ENCODE results near the gene VCL. TPM values are rescaled to one million over a fixed set of nuclear protein-coding genes. Genes with fewer than 3 reads are reported as not detected.

The VCL gene
- polyA plus RNA-seq, 1 of the 3 experiments (the other 2 are of a cell fraction) = 147 TPM

GRCh38 chr10:74117738-74118137, 119.8 kb downstream of the VCL start (continued):
- TF ChIP-seq REST (IDR thresholded peaks at IDR 0.05; ENCODE audit: low read depth, low read length) (no peak), FOXM1 (IDR thresholded peaks at IDR 0.05; ENCODE audit: low read depth) (no peak), SIN3A (IDR thresholded peaks at IDR 0.05; ENCODE audit: borderline replicate concordance, low read depth, low read length) (no peak), CHD2 (IDR thresholded peaks at IDR 0.05; ENCODE audit: low read length, partially characterized antibody) (no peak), EZH2phosphoT487 (IDR thresholded peaks at IDR 0.05; ENCODE audit: borderline replicate concordance, low read depth) (no peak), RFX5 (IDR thresholded peaks at IDR 0.05; ENCODE audit: low read length) (no peak), MAX (IDR thresholded peaks at IDR 0.05; ENCODE audit: low read depth) (no peak), RAD21 (IDR thresholded peaks at IDR 0.05; ENCODE audit: low read length) (no peak), NRF1 (IDR thresholded peaks at IDR 0.05; ENCODE audit: low read depth, low read length) (no peak)

GRCh38 chr10:74118804-74119203, 120.9 kb downstream of the VCL start:
- Histone ChIP-seq H3F3A (replicated peaks; ENCODE audit: insufficient read depth) (peaks cover 77% of the 10 kb centered on the region), H4K20me1 (ENCODE audit: insufficient read depth) (no peaks in the 10 kb centered on the region), H3K36me3 (replicated peaks in 1 of 2; ENCODE audit: control insufficient read depth in 1 of 2, insufficient read depth in 2 of 2, low read length in 1 of 2) (peaks cover 89 to 93% of the 10 kb centered on the region in 2 experiments), H3K4me1 (ENCODE audit: control insufficient read depth in 1 of 2, insufficient read depth in 2 of 2, low read depth in 1 of 2, low read length in 1 of 2) (peaks cover 6 to 19% of the 10 kb centered on the region in 2 experiments; a peak in 2 of 4 replicates), H3K4me2 (no peak overlapping the region), H3K27ac (ENCODE audit: low read depth in 2 of 2, low read length in 1 of 2) (peak overlapping the region; percentile 28 to 48), H3K79me2 (ENCODE audit: insufficient read depth) (peaks cover 10% of the 10 kb centered on the region; the same call in 1 of the 2 replicates), H2AFZ (ENCODE audit: low read depth) (no peak overlapping the region), H3K9me2 (no peaks in the 10 kb centered on the region), H3K9ac (no peak overlapping the region), H3K27me3 (ENCODE audit: insufficient read depth) (no peaks in the 10 kb centered on the region), H3K9me3 (no peaks in the 10 kb centered on the region), H3K4me3 (ENCODE audit: low read depth in 2 of 2, low read length in 1 of 2) (no peak overlapping the region)
- POLR2A ChIA-PET = no interaction called here
- CTCF ChIA-PET = interaction anchor here (0.7 to 1.5 kb wide), 2 partner anchors 16 to 233 kb away, joined by 3 to 8 read pairs; no protein-coding TSS in a partner anchor
- whole genome bisulfite sequencing (ENCODE audit: low lambda C conversion rate) = 61% methylated on average over 3 of the region's 3 CpGs
- no peak for DNase-seq
- TF ChIP-seq EP300 (IDR thresholded peaks at IDR 0.05; ENCODE audit: borderline replicate concordance in 1 of 2, low read depth in 1 of 2, low read length in 1 of 2) (no peak), CTCF (IDR thresholded peaks at IDR 0.05) (no peak), GABPA (IDR thresholded peaks at IDR 0.05; ENCODE audit: low read depth) (no peak), RCOR1 (IDR thresholded peaks at IDR 0.05; ENCODE audit: low read length) (no peak), YY1 (IDR thresholded peaks at IDR 0.05; ENCODE audit: low read depth) (no peak), RAD21 (IDR thresholded peaks at IDR 0.05; ENCODE audit: low read length) (no peak), FOXJ3 (CRISPR knock-in tag; IDR thresholded peaks at IDR 0.05) (no peak), NFIC (IDR thresholded peaks at IDR 0.05; ENCODE audit: borderline replicate concordance) (no peak), USF1 (IDR thresholded peaks at IDR 0.05; ENCODE audit: borderline replicate concordance, low read depth) (no peak), ZBTB33 (IDR thresholded peaks at IDR 0.05; ENCODE audit: borderline replicate concordance, low read depth) (no peak), MEF2A (IDR thresholded peaks at IDR 0.05; ENCODE audit: borderline replicate concordance, low read depth) (no peak), ELF1 (IDR thresholded peaks at IDR 0.05) (no peak), NRF1 (IDR thresholded peaks at IDR 0.05; ENCODE audit: low read depth, low read length) (no peak), POLR2AphosphoS5 (IDR thresholded peaks at IDR 0.05; ENCODE audit: low read depth, low read length) (no peak)

Data from SK-N-SH (cell line).